SK-N-SH (cell line): ENCODE measurements around the gene NEK2. TPM values are rescaled to one million over a fixed set of nuclear protein-coding genes. Genes with fewer than 3 reads are reported as not detected.

Experiments used
- CTCF ChIA-PET: fragments of 300-600, 350-600 bp; formaldehyde crosslinking; extraction: SDS; loops from one replicate; lab custom pipeline; 2021; lab: Yijun Ruan, JAX
- POLR2A ChIA-PET: fragments of 350-600 bp; sonication (Branson Sonifier 250); formaldehyde crosslinking; extraction: SDS; loops from one replicate; lab custom pipeline; 2020; ENCODE audit warnings: antibody characterized with exemption, inconsistent platforms; lab: Yijun Ruan, JAX
- DNase-seq: peaks from one replicate; pipeline ENCODE4 v3.0.0; 2012
- H2AFZ ChIP-seq: fragments of 200-600 bp; sonication (generic); 2 replicates; pipeline ENCODE4 v1.8.1; 2016; ENCODE audit warnings: antibody characterized with exemption, mild to moderate bottlenecking, low read depth
- H3F3A ChIP-seq: fragments of 200-600 bp; sonication (generic); replicated peaks from 2 replicates; pipeline ENCODE3; 2016; ENCODE audit warnings: antibody characterized with exemption, mild to moderate bottlenecking; ENCODE audit not compliant: insufficient read depth
- H3K27ac ChIP-seq, 2 experiments: fragments of 200-500 bp in 1 of 2; fragments of 200-600 bp in 1 of 2; sonication (Bioruptor generic) in 1 of 2; sonication (generic), shearing (Covaris generic) in 1 of 2; 2 replicates each; pipeline versions ENCODE4 v1.5.1 to v1.6.1; 2014 to 2016; ENCODE audit warnings: low read depth in 2 of 2, inconsistent platforms in 1 of 2, low read length in 1 of 2, mild to moderate bottlenecking in 1 of 2, mixed read lengths in 1 of 2
- H3K27me3 ChIP-seq: fragments of 200-600 bp; sonication (generic), shearing (Covaris generic); 2 replicates; pipeline ENCODE4 v1.6.1; 2016; ENCODE audit warnings: mixed run types; ENCODE audit not compliant: insufficient read depth
- H3K36me3 ChIP-seq, 2 experiments: fragments of 200-500 bp in 1 of 2; fragments of 200-600 bp in 1 of 2; sonication (Bioruptor generic) in 1 of 2; sonication (generic) in 1 of 2; replicated peaks in 1 of 2; 2 replicates each; pipeline versions ENCODE3 to v1.5.1; 2014 to 2016; ENCODE audit warnings: low read length in 1 of 2, mild to moderate bottlenecking in 1 of 2; ENCODE audit not compliant: insufficient read depth in 2 of 2, control insufficient read depth in 1 of 2
- H3K4me1 ChIP-seq, 2 experiments: fragments of 200-500 bp in 1 of 2; fragments of 200-600 bp in 1 of 2; sonication (Bioruptor generic) in 1 of 2; sonication (generic), shearing (Covaris generic) in 1 of 2; 2 replicates each; pipeline versions ENCODE4 v1.5.1 to v1.6.1; 2014 to 2016; ENCODE audit warnings: low read depth in 1 of 2, low read length in 1 of 2, mixed run types in 1 of 2; ENCODE audit not compliant: insufficient read depth in 2 of 2, control insufficient read depth in 1 of 2
- H3K4me2 ChIP-seq: fragments of 200-600 bp; sonication (generic), shearing (Covaris generic); 2 replicates; pipeline ENCODE4 v1.6.1; 2017; ENCODE audit warnings: mixed run types
- H3K4me3 ChIP-seq, 2 experiments: fragments of 200-500 bp in 1 of 2; fragments of 200-600 bp in 1 of 2; sonication (Bioruptor generic) in 1 of 2; sonication (generic), shearing (Covaris generic) in 1 of 2; 2 replicates each; pipeline versions ENCODE4 v1.5.1 to v1.8.1; 2014 to 2016; ENCODE audit warnings: low read depth in 2 of 2, inconsistent platforms in 1 of 2, low read length in 1 of 2, mild to moderate bottlenecking in 1 of 2, mixed read lengths in 1 of 2, moderate library complexity in 1 of 2
- H3K79me2 ChIP-seq: fragments of 200-600 bp; sonication (generic); 2 replicates; pipeline ENCODE4 v1.8.1; 2017; ENCODE audit warnings: mild to moderate bottlenecking; ENCODE audit not compliant: insufficient read depth
- H3K9ac ChIP-seq: fragments of 200-600 bp; sonication (generic); 2 replicates; pipeline ENCODE4 v1.6.1; 2017; ENCODE audit warnings: mixed run types
- H3K9me2 ChIP-seq: fragments of 200-600 bp; sonication (generic); 2 replicates; pipeline ENCODE4 v1.6.1; 2017; ENCODE audit warnings: mixed run types
- H3K9me3 ChIP-seq: fragments of 200-600 bp; sonication (generic); 2 replicates; pipeline ENCODE4 v1.6.1; 2017; ENCODE audit warnings: mixed run types, mild to moderate bottlenecking, moderate library complexity
- H4K20me1 ChIP-seq: fragments of 200-600 bp; sonication (generic); 2 replicates; pipeline ENCODE4 v1.6.1; 2017; ENCODE audit warnings: mild to moderate bottlenecking, mixed run types; ENCODE audit not compliant: insufficient read depth
- CTCF ChIP-seq: fragments of 200-600 bp; sonication (generic); IDR thresholded peaks from 2 replicates; pipeline ENCODE4 v1.6.1; 2017; ENCODE audit warnings: antibody characterized with exemption, mild to moderate bottlenecking, moderate library complexity
- ELF1 ChIP-seq: IDR thresholded peaks from 2 replicates; pipeline ENCODE4 v1.4.0; 2012
- EP300 ChIP-seq, 2 experiments: IDR thresholded peaks; 2 replicates each; pipeline versions ENCODE4 v1.4.0 to v1.6.1; 2012; ENCODE audit warnings: borderline replicate concordance in 1 of 2, low read depth in 1 of 2, low read length in 1 of 2
- FOSL2 ChIP-seq: IDR thresholded peaks from 2 replicates; pipeline ENCODE4 v1.4.0; 2012; ENCODE audit warnings: low read depth, mild to moderate bottlenecking, moderate library complexity, borderline replicate concordance
- FOXM1 ChIP-seq: IDR thresholded peaks from 2 replicates; pipeline ENCODE4 v1.4.0; 2012; ENCODE audit warnings: low read depth, mild to moderate bottlenecking
- JUND ChIP-seq: IDR thresholded peaks from 2 replicates; pipeline ENCODE4 v1.4.0; 2012
- MEF2A ChIP-seq: IDR thresholded peaks from 2 replicates; pipeline ENCODE4 v1.4.0; 2012; ENCODE audit warnings: low read depth, borderline replicate concordance
- MXI1 ChIP-seq: IDR thresholded peaks from 2 replicates; pipeline ENCODE4 v1.6.1; 2012; ENCODE audit warnings: mild to moderate bottlenecking, low read depth, low read length, improper control_type of control experiment
- NFIC ChIP-seq: IDR thresholded peaks from 2 replicates; pipeline ENCODE4 v1.4.0; 2012; ENCODE audit warnings: borderline replicate concordance
- NRF1 ChIP-seq: IDR thresholded peaks from 2 replicates; pipeline ENCODE4 v1.6.1; 2012; ENCODE audit warnings: low read depth, mild to moderate bottlenecking, low read length
- POLR2AphosphoS5 ChIP-seq: IDR thresholded peaks from 2 replicates; pipeline ENCODE4 v1.6.1; 2012; ENCODE audit warnings: low read depth, low read length
- RAD21 ChIP-seq: IDR thresholded peaks from 2 replicates; pipeline ENCODE4 v1.6.1; 2012; ENCODE audit warnings: mild to moderate bottlenecking, low read length
- RCOR1 ChIP-seq: fragments of 150-350 bp; IDR thresholded peaks from 2 replicates; pipeline ENCODE4 v1.6.1; 2017; ENCODE audit warnings: antibody characterized with exemption, low read length
- SIN3A ChIP-seq: IDR thresholded peaks from 2 replicates; pipeline ENCODE4 v1.6.1; 2012; ENCODE audit warnings: low read depth, mild to moderate bottlenecking, low read length, moderate library complexity, borderline replicate concordance
- SMC3 ChIP-seq: IDR thresholded peaks from 2 replicates; pipeline ENCODE4 v1.6.1; 2012; ENCODE audit warnings: low read depth, low read length, improper control_type of control experiment
- TAF1 ChIP-seq: IDR thresholded peaks from 2 replicates; pipeline ENCODE4 v1.6.1; 2012; ENCODE audit warnings: low read depth, mild to moderate bottlenecking, low read length, moderate library complexity, borderline replicate concordance
- USF2 ChIP-seq: fragments of 150-350 bp; IDR thresholded peaks from 2 replicates; pipeline ENCODE4 v1.6.1; 2017; ENCODE audit warnings: antibody characterized with exemption, low read length, low read depth, borderline replicate concordance
- YY1 ChIP-seq: IDR thresholded peaks from 2 replicates; pipeline ENCODE4 v1.4.0; 2012; ENCODE audit warnings: low read depth, mild to moderate bottlenecking
- WGBS: methylation state at CpG from one replicate; pipeline ENCODE4 v1.1.6; 2017; ENCODE audit warnings: low lambda C conversion rate; 5-methylcytosine and 5-hydroxymethylcytosine counted together
- polyA plus RNA-seq, 3 experiments: library from polyadenylated mRNA; depleted of rRNA; stranded (reverse); fragments of >200 nt; gene quantifications; 2 replicates each; pipeline ENCODE4 v1.2.3, GENCODE V29; 2012
- TF ChIP-seq, protein P1 (sequence below): IDR thresholded peaks from 2 replicates; pipeline ENCODE4 v1.4.0; 2012; ENCODE audit warnings: low read depth
- TF ChIP-seq, protein P2 (sequence below): IDR thresholded peaks from 2 replicates; pipeline ENCODE4 v1.6.1; 2012; ENCODE audit warnings: mild to moderate bottlenecking, low read depth, low read length, moderate library complexity
- TF ChIP-seq, protein P3 (sequence below): fragments of 150-350 bp; IDR thresholded peaks from 2 replicates; pipeline ENCODE4 v1.6.1; 2016; ENCODE audit warnings: mild to moderate bottlenecking, low read depth, low read length
- TF ChIP-seq, protein P4 (sequence below): IDR thresholded peaks from 2 replicates; pipeline ENCODE4 v1.4.0; 2012; ENCODE audit warnings: low read depth, borderline replicate concordance
- TF ChIP-seq, protein P5 (sequence below): IDR thresholded peaks from 2 replicates; pipeline ENCODE4; 2012

Gene NEK2
- polyA plus RNA-seq, 1 of the 3 experiments (the other 2 are of a cell fraction): 9.4 TPM

DNA sequence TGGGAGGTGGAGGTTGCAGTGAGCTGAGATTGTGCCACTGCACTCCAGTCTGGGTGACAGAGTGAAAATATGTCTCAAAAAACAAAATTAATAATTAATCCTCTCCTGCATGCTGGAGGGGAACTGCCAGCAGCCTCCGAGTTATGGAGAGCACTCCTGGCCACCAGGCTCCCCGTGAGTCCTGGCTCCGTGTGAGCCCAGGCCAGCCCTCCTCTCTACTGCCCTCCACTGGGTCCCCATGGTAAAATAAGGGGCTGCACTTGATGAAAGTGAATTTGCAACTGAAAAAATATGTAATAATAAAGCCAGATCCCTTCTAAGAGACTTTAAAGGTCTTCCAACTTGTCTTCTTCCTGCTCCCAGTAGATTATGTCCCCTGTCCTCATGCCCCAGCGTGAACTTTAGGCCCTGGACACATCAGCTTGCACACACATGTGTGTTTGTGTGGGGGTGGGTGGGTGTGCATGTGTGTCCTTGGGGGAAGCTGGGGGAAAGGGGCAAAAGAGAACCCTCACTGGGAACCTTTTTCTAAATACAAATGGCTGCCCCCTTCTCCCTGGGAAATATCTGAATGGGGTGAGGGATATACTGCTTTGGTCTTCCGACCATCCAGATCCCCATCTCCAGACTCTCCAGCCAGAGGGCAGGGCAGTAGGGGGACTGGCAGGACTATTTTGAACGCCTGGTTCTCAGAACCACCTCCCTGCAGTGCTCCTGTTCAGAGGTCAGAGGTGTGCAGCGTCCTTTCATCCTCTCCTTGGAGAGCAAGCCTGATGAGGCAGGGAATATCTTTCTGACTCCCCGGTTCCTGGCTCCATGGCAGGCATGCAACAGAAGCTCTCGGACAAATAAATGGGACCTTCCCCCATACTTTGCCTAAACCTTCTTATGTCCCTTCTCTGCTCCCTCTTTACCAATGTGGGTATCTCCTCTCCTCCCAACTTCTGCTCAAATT is 26.2 kb downstream of the NEK2 start:
- no peaks in the 10 kb centered on the region for H3K9me2 ChIP-seq
- H3K36me3 ChIP-seq: no peaks in the 10 kb centered on the region
- no peaks in the 10 kb centered on the region for H4K20me1 ChIP-seq
- no peak overlapping the region for H3K4me3 ChIP-seq
- H3K9ac ChIP-seq: no peak overlapping the region
- TF ChIP-seq SIN3A (0 out of 2 replicates have a peak, but pooled peaks have one; percentile 28), RAD21 (peak; percentile 73), FOXM1 (no peak), CTCF (peak; percentile 73), MEF2A (no peak), MXI1 (no peak), RCOR1 (no peak), USF2 (no peak), NRF1 (no peak), JUND (no peak), FOSL2 (no peak), POLR2AphosphoS5 (no peak), TAF1 (no peak), SMC3 (peak; percentile 73), EP300 (IDR thresholded peaks at IDR 0.05; ENCODE audit: borderline replicate concordance in 1 of 2, low read depth in 1 of 2, low read length in 1 of 2) (no peak), ELF1 (no peak), NFIC (no peak), YY1 (no peak)
- TF ChIP-seq, protein P1, sequence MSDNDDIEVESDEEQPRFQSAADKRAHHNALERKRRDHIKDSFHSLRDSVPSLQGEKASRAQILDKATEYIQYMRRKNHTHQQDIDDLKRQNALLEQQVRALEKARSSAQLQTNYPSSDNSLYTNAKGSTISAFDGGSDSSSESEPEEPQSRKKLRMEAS: no peak
- TF ChIP-seq, protein P2, sequence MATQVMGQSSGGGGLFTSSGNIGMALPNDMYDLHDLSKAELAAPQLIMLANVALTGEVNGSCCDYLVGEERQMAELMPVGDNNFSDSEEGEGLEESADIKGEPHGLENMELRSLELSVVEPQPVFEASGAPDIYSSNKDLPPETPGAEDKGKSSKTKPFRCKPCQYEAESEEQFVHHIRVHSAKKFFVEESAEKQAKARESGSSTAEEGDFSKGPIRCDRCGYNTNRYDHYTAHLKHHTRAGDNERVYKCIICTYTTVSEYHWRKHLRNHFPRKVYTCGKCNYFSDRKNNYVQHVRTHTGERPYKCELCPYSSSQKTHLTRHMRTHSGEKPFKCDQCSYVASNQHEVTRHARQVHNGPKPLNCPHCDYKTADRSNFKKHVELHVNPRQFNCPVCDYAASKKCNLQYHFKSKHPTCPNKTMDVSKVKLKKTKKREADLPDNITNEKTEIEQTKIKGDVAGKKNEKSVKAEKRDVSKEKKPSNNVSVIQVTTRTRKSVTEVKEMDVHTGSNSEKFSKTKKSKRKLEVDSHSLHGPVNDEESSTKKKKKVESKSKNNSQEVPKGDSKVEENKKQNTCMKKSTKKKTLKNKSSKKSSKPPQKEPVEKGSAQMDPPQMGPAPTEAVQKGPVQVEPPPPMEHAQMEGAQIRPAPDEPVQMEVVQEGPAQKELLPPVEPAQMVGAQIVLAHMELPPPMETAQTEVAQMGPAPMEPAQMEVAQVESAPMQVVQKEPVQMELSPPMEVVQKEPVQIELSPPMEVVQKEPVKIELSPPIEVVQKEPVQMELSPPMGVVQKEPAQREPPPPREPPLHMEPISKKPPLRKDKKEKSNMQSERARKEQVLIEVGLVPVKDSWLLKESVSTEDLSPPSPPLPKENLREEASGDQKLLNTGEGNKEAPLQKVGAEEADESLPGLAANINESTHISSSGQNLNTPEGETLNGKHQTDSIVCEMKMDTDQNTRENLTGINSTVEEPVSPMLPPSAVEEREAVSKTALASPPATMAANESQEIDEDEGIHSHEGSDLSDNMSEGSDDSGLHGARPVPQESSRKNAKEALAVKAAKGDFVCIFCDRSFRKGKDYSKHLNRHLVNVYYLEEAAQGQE: no peak
- TF ChIP-seq, protein P3, sequence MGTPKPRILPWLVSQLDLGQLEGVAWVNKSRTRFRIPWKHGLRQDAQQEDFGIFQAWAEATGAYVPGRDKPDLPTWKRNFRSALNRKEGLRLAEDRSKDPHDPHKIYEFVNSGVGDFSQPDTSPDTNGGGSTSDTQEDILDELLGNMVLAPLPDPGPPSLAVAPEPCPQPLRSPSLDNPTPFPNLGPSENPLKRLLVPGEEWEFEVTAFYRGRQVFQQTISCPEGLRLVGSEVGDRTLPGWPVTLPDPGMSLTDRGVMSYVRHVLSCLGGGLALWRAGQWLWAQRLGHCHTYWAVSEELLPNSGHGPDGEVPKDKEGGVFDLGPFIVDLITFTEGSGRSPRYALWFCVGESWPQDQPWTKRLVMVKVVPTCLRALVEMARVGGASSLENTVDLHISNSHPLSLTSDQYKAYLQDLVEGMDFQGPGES: no peak
- TF ChIP-seq, protein P4, sequence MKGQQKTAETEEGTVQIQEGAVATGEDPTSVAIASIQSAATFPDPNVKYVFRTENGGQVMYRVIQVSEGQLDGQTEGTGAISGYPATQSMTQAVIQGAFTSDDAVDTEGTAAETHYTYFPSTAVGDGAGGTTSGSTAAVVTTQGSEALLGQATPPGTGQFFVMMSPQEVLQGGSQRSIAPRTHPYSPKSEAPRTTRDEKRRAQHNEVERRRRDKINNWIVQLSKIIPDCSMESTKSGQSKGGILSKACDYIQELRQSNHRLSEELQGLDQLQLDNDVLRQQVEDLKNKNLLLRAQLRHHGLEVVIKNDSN: no peak
- TF ChIP-seq, protein P5, sequence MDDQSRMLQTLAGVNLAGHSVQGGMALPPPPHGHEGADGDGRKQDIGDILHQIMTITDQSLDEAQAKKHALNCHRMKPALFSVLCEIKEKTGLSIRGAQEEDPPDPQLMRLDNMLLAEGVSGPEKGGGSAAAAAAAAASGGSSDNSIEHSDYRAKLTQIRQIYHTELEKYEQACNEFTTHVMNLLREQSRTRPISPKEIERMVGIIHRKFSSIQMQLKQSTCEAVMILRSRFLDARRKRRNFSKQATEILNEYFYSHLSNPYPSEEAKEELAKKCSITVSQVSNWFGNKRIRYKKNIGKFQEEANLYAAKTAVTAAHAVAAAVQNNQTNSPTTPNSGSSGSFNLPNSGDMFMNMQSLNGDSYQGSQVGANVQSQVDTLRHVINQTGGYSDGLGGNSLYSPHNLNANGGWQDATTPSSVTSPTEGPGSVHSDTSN: no peak
- H3F3A ChIP-seq: peaks cover 6% of the 10 kb centered on the region
- no peaks in the 10 kb centered on the region for H3K27me3 ChIP-seq
- H3K27ac ChIP-seq: no peak overlapping the region
- H3K9me3 ChIP-seq: no peaks in the 10 kb centered on the region
- DNase-seq: peak; percentile 80
- no peaks in the 10 kb centered on the region for H3K79me2 ChIP-seq
- H3K4me2 ChIP-seq: no peak overlapping the region
- 59% methylated on average over 9 of the region's 9 CpGs for WGBS
- CTCF ChIA-PET: interaction anchor here (0.6 to 12.7 kb wide), 25 partner anchors 10 to 386 kb away, joined by 3 to 209 read pairs (median 3); partner anchors contain the start of genes INTS7, SLC30A1 and TRAF5
- peaks cover 0 to 2% of the 10 kb centered on the region in 2 experiments; a peak in 2 of 4 replicates for H3K4me1 ChIP-seq
- no peak overlapping the region for H2AFZ ChIP-seq
- POLR2A ChIA-PET: no interaction called here
